ENCODE measurements around the gene CCDC85C.

Gene CCDC85C

DNA sequence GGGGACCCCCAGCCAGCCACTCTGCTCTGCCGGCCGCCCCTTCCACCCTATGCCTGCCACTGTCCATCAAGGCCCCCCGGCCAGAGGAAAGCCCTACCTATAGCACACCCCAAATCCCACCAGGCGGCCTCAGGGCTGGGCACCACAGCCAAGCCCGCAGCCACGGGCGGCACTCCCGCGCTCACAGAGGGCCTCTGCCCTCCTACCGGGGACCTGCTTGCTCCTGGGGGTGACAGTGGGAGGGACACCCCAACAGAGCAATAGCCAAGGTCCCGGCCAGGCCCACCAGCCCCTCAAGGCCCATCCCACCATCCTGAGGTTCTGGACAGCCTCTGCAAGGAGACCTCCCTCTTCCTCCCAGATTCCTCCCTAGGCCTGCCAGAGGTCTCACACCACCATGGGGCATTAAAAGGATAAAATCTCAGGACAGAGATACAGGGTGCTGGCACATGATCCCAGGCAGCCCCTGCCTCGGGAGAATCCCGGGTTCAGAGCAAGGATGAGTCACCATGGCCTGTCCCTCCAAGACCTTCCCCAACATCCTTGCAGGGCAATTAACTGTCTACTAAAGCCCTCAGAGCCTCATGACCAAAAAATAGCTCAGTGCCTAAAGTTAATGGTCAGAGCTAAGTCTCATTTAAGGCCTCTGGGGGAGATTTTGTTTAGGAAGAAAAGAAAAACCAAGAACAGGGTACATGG is 17.1 kb downstream of the CCDC85C start:
- no peak for DNase-seq (ENCODE audit: extremely low read depth, low read depth)
- TF ChIP-seq, protein P1, sequence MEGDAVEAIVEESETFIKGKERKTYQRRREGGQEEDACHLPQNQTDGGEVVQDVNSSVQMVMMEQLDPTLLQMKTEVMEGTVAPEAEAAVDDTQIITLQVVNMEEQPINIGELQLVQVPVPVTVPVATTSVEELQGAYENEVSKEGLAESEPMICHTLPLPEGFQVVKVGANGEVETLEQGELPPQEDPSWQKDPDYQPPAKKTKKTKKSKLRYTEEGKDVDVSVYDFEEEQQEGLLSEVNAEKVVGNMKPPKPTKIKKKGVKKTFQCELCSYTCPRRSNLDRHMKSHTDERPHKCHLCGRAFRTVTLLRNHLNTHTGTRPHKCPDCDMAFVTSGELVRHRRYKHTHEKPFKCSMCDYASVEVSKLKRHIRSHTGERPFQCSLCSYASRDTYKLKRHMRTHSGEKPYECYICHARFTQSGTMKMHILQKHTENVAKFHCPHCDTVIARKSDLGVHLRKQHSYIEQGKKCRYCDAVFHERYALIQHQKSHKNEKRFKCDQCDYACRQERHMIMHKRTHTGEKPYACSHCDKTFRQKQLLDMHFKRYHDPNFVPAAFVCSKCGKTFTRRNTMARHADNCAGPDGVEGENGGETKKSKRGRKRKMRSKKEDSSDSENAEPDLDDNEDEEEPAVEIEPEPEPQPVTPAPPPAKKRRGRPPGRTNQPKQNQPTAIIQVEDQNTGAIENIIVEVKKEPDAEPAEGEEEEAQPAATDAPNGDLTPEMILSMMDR (IDR thresholded peaks at IDR 0.05; ENCODE audit: low read depth, low read length), result no peak

DNA sequence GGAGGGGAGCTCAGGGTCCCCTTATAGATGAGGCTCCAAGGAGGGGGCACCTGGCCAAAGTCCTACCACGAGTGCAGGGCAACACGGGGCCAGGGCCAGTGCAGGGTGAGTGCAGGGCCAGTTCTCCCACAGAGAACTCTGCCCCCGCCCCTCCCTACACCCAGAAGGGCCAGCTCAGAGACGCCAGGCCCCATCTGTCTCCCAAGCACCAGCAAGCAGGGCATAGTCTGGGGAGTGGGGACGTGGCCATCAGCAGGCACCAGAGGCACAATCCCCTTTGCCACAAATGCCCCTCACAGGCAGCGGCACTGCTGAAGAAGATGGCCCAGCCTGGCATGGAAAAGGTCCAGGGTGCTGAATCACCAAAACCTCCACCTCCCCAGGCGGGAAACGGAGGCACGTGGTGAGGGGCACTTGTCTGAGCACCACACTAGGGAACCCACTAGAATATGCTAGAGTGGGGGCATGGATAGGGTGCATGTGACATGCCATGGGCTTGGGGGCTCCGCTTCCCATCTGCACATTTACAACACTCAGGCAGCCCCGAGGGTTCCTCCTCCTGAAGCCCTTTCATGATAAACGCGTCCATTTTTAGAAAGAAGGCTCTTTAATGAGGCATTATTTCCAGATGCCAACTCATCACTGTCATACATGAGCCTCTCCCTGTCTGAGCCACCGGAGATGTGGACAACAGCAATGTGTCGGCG is 17.8 kb downstream of the CCDC85C start:
- TF ChIP-seq, protein P1 (IDR thresholded peaks at IDR 0.05; ENCODE audit: low read depth, low read length), result no peak
- DNase-seq (ENCODE audit: extremely low read depth, low read depth), result no peak

DNA sequence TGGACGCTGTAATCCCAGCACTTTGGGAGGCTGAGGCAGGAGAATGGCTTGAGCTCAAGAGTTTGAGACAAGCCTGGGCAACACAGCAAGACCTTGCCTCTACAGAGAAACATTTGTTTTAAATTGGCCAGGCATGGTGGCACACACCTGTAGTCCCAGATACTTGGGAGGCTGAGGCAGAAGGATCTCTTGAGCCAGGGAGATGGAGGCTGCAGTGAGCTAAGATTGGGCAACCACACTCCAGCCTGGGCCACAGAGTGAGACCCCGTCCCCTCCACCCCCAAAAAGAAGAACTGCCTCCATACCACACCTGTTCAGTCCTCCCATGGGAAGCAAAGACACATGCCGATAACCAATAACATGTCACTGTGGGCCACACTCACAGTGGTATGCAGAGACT is 19.2 kb downstream of the CCDC85C start:
- DNase-seq (ENCODE audit: extremely low read depth, low read depth), result no peak
- TF ChIP-seq, protein P1 (IDR thresholded peaks at IDR 0.05; ENCODE audit: low read depth, low read length), result no peak

DNA sequence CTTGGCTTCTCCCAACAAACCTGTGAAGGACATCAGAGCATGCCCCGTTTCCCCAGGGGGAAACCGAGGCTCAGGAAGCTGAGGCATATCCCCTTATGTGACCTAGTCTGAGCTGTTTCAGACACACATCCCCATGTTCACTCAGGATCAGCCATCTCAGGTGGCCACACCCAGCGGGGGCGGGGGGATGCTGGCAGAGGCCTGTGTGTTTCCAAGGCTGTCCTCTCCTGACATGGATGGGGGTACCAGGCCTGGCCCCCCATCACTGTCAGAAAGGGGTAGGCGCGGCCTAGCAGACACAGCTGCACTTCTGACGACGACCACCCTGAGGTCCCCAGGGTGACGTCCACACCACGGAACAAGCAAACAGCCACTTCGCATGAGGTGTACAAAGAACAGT is 22.1 kb downstream of the CCDC85C start:
- DNase-seq (ENCODE audit: extremely low read depth, low read depth), result no peak

DNA sequence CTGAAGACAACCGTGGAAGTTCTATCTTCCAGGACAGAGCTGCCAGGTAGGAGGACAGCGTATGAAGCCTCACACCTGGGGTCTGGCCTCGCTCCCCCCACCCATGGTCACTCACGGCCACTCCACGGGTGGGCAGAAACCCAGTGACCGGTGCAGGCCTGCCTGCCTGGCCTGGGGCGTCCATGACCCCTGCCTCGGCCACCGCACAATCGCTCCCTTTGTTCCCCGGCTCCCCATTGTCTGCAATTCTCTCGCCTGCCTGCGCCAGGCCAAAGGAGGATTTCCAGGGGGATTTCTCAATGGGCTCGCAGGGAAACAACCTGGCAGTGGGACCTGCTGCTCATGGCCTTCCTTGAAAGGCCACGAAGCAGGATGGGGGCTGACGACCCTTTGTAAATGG is 22.6 kb downstream of the CCDC85C start:
- TF ChIP-seq, protein P1 (IDR thresholded peaks at IDR 0.05; ENCODE audit: low read depth, low read length), result no peak

More for the DNA sequence above, 22.1 kb downstream of the CCDC85C start:
- TF ChIP-seq, protein P1 (IDR thresholded peaks at IDR 0.05; ENCODE audit: low read depth, low read length), result no peak

DNA sequence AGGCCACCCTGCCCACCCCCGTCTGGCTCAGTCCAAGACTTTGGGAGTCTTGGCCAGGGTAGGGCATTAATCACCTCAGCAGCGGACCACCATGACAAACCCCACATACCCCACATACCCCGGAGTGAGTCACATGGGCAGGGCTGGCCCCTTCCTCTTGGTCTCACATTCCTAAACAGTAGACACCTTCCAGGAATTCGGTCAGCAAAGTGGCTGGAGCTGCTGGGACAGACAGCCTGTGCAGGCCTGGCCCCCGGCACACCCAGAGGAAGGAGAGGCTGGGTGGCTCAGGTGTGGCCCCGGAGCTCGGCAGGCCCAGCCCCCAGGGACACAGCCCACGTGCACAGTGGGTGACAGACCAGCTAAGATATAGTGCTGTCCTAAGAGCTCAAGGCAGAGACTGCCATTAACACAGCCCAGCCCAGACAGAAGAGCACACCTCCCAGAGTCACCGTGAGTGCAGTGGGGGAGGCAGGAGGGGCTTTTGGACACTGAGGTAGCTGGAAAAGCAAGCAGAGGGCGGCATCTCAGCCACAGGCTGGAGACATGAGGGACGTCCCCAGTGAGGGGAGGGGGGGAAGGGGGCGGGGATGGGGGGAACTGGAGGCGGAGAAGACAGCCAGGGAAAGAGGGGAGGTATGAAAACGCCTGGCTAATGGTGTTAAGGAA is 24.0 kb downstream of the CCDC85C start:
- TF ChIP-seq, protein P1 (IDR thresholded peaks at IDR 0.05; ENCODE audit: low read depth, low read length), result no peak

More for the DNA sequence above, 22.6 kb downstream of the CCDC85C start:
- no peak for DNase-seq (ENCODE audit: extremely low read depth, low read depth)

More for the DNA sequence above, 24.0 kb downstream of the CCDC85C start:
- no peak for DNase-seq (ENCODE audit: extremely low read depth, low read depth)

All from AG09319 (cell line).